Measurements from ENCODE around the gene MARK4. TPM values are rescaled to one million over a fixed set of nuclear protein-coding genes. Genes with fewer than 3 reads are reported as not detected.

The MARK4 gene
- total and polyA plus RNA-seq, 2 experiments from 2014 or later: 16.6 to 38.6 TPM

DNA sequence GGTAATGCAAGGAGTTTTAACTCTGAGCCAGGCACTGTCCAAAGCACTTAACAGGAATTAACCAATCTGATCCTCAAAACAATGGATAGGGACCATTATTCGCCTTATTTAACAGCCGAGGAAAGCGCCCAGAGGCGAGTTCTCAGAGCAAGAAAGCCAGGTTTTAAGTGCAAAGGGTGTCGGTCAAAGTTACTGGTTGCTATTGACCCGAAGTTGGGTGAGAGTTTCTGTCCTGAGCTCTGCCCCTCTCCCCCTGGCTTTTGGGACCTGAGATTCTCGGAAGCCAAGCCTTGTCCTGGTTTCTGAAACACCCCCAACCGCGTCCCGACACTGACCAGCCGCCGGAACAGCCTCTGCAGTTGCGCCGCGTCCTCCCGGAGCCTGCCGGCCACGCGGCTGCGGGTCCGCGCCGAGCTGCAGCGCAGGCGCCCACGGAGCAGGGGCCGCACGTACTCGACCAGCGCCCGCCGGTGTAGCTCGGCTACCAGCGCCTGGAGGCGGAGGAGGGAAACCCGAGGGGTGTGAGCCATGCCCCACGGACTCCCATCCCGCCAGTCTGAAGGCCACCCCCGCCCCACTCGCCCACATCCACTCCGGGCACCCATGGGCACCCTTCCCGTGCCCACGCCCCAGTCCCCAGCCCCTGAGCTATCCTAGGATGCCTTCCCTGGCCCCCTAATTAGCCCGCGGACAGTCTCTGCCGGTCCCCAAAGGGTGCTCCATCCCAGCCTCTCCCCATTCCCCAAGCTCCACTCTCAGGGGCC lies 33.7 kb upstream of the MARK4 start:
- peak; percentile 45 for ATAC-seq
- no peaks in the 10 kb centered on the region for H3K79me2 ChIP-seq (replicated peaks; ENCODE audit: insufficient read depth)

DNA sequence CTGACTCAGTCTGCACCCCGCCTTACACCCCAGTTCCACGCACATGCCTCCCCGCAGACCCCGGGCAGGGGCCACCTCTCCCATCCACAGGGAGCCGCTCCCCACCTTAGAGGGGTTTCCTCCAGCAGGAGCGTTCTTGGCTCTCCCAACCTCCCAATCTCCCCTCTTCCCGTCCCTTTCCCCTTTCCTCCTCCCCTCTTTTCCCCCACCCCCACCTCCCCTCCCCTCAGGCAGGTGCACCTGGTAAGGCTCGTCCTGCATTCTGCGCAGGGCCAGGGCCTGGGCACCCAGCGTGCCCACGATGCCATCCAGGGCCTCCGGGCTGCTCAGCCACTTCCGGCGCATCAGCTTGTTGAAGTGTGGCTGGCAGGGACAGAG lies 33.1 kb upstream of the MARK4 start:
- Mint-ChIP-seq H3K9me3 (no peaks in the 10 kb centered on the region; the same call in 2 of the 3 replicates), H3K27ac (no peak overlapping the region), H3K4me1 (peaks cover 13% of the 10 kb centered on the region), H3K36me3 (ENCODE audit: low read depth) (peaks cover 4% of the 10 kb centered on the region; the same call in 1 of the 3 replicates), H3K27me3 (ENCODE audit: insufficient read depth, low read depth, poor library complexity) (peaks cover 43% of the 10 kb centered on the region), H3K4me3 (peak overlapping the region; percentile 70)
- peak overlapping the region; percentile 95 for H3K4me2 ChIP-seq
- H3K4me1 ChIP-seq (ENCODE audit: insufficient read depth): peaks cover 27% of the 10 kb centered on the region
- peak overlapping the region; percentile 71 for H3K4me3 ChIP-seq
- H2AFZ ChIP-seq: peak overlapping the region; percentile 95
- H3K79me2 ChIP-seq (replicated peaks; ENCODE audit: insufficient read depth): no peaks in the 10 kb centered on the region
- DNase-seq (ENCODE audit: low spot score) (peak; percentile 55), ATAC-seq (peak; percentile 28)
- H3K36me3 ChIP-seq (ENCODE audit: insufficient read depth): no peaks in the 10 kb centered on the region
- no peaks in the 10 kb centered on the region for H3K9me2 ChIP-seq (ENCODE audit: insufficient read depth)
- H3K27me3 ChIP-seq (ENCODE audit: insufficient read depth): peaks cover 49% of the 10 kb centered on the region
- 0 out of 2 replicates have a peak, but pooled peaks cover 5% of the 10 kb centered on the region for H3F3A ChIP-seq (replicated peaks; ENCODE audit: low read depth)
- no peak overlapping the region for H3K27ac ChIP-seq (ENCODE audit: low read depth)
- H4K20me1 ChIP-seq (replicated peaks; ENCODE audit: insufficient read depth): no peaks in the 10 kb centered on the region
- TF ChIP-seq STAT1 (IDR thresholded peaks at IDR 0.05; ENCODE audit: unreplicated experiment) (no peak), ZNF331 (CRISPR knock-in tag; IDR thresholded peaks at IDR 0.05; ENCODE audit: low read depth) (no peak), POLR2AphosphoS5 (IDR thresholded peaks at IDR 0.05; ENCODE audit: low read depth) (no peak), NANOG (IDR thresholded peaks at IDR 0.05; ENCODE audit: borderline replicate concordance) (no peak)

More for the DNA sequence above, 33.7 kb upstream of the MARK4 start:
- no peaks in the 10 kb centered on the region; the same call in 2 of the 3 replicates for H3K9me3 Mint-ChIP-seq
- Histone ChIP-seq H3K4me1 (ENCODE audit: insufficient read depth) (peaks cover 27% of the 10 kb centered on the region), H3K27ac (ENCODE audit: low read depth) (no peak overlapping the region), H3K36me3 (ENCODE audit: insufficient read depth) (no peaks in the 10 kb centered on the region), H4K20me1 (replicated peaks; ENCODE audit: insufficient read depth) (no peaks in the 10 kb centered on the region), H3K4me3 (peak overlapping the region; percentile 71), H3K9me2 (ENCODE audit: insufficient read depth) (no peaks in the 10 kb centered on the region), H3F3A (replicated peaks; ENCODE audit: low read depth) (0 out of 2 replicates have a peak, but pooled peaks cover 5% of the 10 kb centered on the region), H3K27me3 (ENCODE audit: insufficient read depth) (peaks cover 49% of the 10 kb centered on the region), H2AFZ (peak overlapping the region; percentile 95), H3K4me2 (peak overlapping the region; percentile 95)
- H3K4me3 Mint-ChIP-seq: peak overlapping the region; percentile 70
- peak; percentile 46 for DNase-seq (ENCODE audit: low spot score)
- no peak overlapping the region for H3K27ac Mint-ChIP-seq
- peaks cover 4% of the 10 kb centered on the region; the same call in 1 of the 3 replicates for H3K36me3 Mint-ChIP-seq (ENCODE audit: low read depth)
- H3K4me1 Mint-ChIP-seq: peaks cover 13% of the 10 kb centered on the region
- TF ChIP-seq, protein P1, sequence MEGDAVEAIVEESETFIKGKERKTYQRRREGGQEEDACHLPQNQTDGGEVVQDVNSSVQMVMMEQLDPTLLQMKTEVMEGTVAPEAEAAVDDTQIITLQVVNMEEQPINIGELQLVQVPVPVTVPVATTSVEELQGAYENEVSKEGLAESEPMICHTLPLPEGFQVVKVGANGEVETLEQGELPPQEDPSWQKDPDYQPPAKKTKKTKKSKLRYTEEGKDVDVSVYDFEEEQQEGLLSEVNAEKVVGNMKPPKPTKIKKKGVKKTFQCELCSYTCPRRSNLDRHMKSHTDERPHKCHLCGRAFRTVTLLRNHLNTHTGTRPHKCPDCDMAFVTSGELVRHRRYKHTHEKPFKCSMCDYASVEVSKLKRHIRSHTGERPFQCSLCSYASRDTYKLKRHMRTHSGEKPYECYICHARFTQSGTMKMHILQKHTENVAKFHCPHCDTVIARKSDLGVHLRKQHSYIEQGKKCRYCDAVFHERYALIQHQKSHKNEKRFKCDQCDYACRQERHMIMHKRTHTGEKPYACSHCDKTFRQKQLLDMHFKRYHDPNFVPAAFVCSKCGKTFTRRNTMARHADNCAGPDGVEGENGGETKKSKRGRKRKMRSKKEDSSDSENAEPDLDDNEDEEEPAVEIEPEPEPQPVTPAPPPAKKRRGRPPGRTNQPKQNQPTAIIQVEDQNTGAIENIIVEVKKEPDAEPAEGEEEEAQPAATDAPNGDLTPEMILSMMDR (conservative IDR thresholded peaks at IDR 0.05; ENCODE audit: low read depth in 2 of 2): no peak
- TF ChIP-seq, protein P2, sequence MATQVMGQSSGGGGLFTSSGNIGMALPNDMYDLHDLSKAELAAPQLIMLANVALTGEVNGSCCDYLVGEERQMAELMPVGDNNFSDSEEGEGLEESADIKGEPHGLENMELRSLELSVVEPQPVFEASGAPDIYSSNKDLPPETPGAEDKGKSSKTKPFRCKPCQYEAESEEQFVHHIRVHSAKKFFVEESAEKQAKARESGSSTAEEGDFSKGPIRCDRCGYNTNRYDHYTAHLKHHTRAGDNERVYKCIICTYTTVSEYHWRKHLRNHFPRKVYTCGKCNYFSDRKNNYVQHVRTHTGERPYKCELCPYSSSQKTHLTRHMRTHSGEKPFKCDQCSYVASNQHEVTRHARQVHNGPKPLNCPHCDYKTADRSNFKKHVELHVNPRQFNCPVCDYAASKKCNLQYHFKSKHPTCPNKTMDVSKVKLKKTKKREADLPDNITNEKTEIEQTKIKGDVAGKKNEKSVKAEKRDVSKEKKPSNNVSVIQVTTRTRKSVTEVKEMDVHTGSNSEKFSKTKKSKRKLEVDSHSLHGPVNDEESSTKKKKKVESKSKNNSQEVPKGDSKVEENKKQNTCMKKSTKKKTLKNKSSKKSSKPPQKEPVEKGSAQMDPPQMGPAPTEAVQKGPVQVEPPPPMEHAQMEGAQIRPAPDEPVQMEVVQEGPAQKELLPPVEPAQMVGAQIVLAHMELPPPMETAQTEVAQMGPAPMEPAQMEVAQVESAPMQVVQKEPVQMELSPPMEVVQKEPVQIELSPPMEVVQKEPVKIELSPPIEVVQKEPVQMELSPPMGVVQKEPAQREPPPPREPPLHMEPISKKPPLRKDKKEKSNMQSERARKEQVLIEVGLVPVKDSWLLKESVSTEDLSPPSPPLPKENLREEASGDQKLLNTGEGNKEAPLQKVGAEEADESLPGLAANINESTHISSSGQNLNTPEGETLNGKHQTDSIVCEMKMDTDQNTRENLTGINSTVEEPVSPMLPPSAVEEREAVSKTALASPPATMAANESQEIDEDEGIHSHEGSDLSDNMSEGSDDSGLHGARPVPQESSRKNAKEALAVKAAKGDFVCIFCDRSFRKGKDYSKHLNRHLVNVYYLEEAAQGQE (IDR thresholded peaks at IDR 0.05; ENCODE audit: unreplicated experiment): no peak
- TF ChIP-seq EZH2phosphoT487 (IDR thresholded peaks at IDR 0.05; ENCODE audit: unreplicated experiment) (no peak), NANOG (IDR thresholded peaks at IDR 0.05; ENCODE audit: borderline replicate concordance) (no peak), JUNB (IDR thresholded peaks at IDR 0.05; ENCODE audit: unreplicated experiment) (no peak), POLR2AphosphoS5 (IDR thresholded peaks at IDR 0.05; ENCODE audit: low read depth) (no peak), EZH2 (IDR thresholded peaks at IDR 0.05; ENCODE audit: low read depth, unreplicated experiment) (peak; percentile 87)
- H3K27me3 Mint-ChIP-seq (ENCODE audit: insufficient read depth, low read depth, poor library complexity): peaks cover 41% of the 10 kb centered on the region
